ENCODE measurements around the gene CENPO. TPM values are rescaled to one million over a fixed set of nuclear protein-coding genes. Genes with fewer than 3 reads are reported as not detected.

Gene CENPO
- polyA plus RNA-seq, 2 of the 4 experiments (the other 2 are of a cell fraction): 49.6 to 62.0 TPM

DNA sequence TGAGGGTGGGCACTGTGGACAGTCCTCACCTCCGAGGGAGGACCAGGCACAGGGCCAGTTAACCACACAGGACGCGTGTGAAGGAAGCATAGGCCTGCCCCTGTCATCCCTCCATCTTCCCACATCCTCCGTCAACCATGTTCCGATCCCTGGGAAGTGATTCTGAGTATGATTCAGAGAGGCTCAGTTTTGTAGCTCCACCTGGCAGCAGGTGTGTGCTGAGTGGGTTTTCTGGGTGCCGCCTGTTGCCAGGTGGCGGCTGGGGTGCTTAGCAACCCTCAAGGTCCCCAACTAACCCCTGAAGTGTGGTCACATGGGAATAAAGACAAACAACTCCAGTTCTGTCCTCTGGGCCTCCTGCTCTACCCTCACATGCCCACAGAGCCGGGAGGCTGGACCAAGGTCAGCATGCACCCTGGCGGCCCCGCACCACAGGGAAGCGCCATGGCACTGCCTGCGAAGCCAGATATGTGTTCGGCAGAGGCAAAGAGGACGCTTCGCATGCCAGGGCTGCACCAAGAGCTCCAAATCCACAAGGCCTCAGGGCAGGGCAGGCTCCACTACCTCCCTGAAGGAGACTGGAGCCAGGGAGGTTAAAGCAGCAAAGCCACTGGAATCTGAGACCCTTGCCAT, 66.9 kb downstream of the CENPO start:
- 96% methylated on average over 15 of the region's 15 CpGs for WGBS (ENCODE audit: missing lambda C conversion rate)
- CTCF ChIA-PET: no interaction called here
- Histone ChIP-seq H3K27ac (no peak overlapping the region), H3K4me1 (no peaks in the 10 kb centered on the region), H3K4me3 (no peak overlapping the region), H3K9me3 (no peaks in the 10 kb centered on the region), H3K4me2 (no peak overlapping the region)
- FAIRE-seq: no peak
- TF ChIP-seq KDM1A (IDR thresholded peaks at IDR 0.05; ENCODE audit: low read depth) (no peak), POLR2A (IDR thresholded peaks at IDR 0.05; ENCODE audit: low read length) (no peak), ZFP36 (IDR thresholded peaks at IDR 0.05; ENCODE audit: borderline replicate concordance, partially characterized antibody) (no peak), RFX5 (IDR thresholded peaks at IDR 0.05) (no peak), RCOR1 (IDR thresholded peaks at IDR 0.05; ENCODE audit: low read depth, low read length) (no peak), RNF2 (IDR thresholded peaks at IDR 0.05; ENCODE audit: borderline replicate concordance, low read depth) (no peak), FOSL2 (IDR thresholded peaks at IDR 0.05) (no peak), FOSL2 (CRISPR knock-in tag; IDR thresholded peaks at IDR 0.05) (no peak), SMC3 (IDR thresholded peaks at IDR 0.05) (no peak), GATA3 (IDR thresholded peaks at IDR 0.05; ENCODE audit: borderline replicate concordance) (no peak), PHF8 (IDR thresholded peaks at IDR 0.05; ENCODE audit: borderline replicate concordance, low read depth) (no peak), BHLHE40 (IDR thresholded peaks at IDR 0.05; ENCODE audit: low read depth, low read length) (no peak), RARB (CRISPR knock-in tag; IDR thresholded peaks at IDR 0.05) (no peak), EHF (CRISPR knock-in tag; IDR thresholded peaks at IDR 0.05) (no peak), KDM5A (IDR thresholded peaks at IDR 0.05) (no peak), CEBPB (IDR thresholded peaks at IDR 0.05) (no peak), ESRRA (IDR thresholded peaks at IDR 0.05; ENCODE audit: borderline replicate concordance, low read length) (no peak), HDAC2 (IDR thresholded peaks at IDR 0.05) (no peak)
- TF ChIP-seq, protein P1, sequence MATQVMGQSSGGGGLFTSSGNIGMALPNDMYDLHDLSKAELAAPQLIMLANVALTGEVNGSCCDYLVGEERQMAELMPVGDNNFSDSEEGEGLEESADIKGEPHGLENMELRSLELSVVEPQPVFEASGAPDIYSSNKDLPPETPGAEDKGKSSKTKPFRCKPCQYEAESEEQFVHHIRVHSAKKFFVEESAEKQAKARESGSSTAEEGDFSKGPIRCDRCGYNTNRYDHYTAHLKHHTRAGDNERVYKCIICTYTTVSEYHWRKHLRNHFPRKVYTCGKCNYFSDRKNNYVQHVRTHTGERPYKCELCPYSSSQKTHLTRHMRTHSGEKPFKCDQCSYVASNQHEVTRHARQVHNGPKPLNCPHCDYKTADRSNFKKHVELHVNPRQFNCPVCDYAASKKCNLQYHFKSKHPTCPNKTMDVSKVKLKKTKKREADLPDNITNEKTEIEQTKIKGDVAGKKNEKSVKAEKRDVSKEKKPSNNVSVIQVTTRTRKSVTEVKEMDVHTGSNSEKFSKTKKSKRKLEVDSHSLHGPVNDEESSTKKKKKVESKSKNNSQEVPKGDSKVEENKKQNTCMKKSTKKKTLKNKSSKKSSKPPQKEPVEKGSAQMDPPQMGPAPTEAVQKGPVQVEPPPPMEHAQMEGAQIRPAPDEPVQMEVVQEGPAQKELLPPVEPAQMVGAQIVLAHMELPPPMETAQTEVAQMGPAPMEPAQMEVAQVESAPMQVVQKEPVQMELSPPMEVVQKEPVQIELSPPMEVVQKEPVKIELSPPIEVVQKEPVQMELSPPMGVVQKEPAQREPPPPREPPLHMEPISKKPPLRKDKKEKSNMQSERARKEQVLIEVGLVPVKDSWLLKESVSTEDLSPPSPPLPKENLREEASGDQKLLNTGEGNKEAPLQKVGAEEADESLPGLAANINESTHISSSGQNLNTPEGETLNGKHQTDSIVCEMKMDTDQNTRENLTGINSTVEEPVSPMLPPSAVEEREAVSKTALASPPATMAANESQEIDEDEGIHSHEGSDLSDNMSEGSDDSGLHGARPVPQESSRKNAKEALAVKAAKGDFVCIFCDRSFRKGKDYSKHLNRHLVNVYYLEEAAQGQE (IDR thresholded peaks at IDR 0.05): no peak
- TF ChIP-seq, protein P2, sequence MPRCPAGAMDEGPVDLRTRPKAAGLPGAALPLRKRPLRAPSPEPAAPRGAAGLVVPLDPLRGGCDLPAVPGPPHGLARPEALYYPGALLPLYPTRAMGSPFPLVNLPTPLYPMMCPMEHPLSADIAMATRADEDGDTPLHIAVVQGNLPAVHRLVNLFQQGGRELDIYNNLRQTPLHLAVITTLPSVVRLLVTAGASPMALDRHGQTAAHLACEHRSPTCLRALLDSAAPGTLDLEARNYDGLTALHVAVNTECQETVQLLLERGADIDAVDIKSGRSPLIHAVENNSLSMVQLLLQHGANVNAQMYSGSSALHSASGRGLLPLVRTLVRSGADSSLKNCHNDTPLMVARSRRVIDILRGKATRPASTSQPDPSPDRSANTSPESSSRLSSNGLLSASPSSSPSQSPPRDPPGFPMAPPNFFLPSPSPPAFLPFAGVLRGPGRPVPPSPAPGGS (IDR thresholded peaks at IDR 0.05): no peak
- TF ChIP-seq, protein P3, sequence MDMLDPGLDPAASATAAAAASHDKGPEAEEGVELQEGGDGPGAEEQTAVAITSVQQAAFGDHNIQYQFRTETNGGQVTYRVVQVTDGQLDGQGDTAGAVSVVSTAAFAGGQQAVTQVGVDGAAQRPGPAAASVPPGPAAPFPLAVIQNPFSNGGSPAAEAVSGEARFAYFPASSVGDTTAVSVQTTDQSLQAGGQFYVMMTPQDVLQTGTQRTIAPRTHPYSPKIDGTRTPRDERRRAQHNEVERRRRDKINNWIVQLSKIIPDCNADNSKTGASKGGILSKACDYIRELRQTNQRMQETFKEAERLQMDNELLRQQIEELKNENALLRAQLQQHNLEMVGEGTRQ (IDR thresholded peaks at IDR 0.05): no peak
- no peak for DNase-seq (ENCODE audit: low read depth in 1 of 2, low spot score in 1 of 2)
- no peak for ATAC-seq
- POLR2A ChIA-PET: no interaction called here

DNA sequence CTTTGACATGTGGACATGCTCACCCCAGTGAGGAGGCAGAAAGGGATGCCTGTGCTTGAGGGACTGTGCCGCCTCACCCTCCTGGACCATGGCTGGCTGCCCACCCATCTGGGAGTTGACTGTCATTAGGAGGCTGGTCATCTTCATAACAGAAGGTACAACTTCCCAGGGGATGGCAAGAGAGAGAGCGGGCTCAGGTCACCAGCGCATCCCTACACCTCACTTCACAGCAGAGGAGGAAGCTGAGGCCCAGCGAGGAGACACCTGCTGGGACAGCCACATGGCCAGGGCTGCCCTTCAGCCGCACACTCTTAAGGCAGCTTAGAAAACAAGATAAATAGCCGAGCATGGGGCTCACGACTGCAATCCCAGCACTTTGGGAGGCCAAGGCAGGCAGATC, 67.4 kb downstream of the CENPO start:
- POLR2A ChIA-PET: no interaction called here
- WGBS (ENCODE audit: missing lambda C conversion rate): 97% methylated on average over 7 of the region's 7 CpGs
- CTCF ChIA-PET: no interaction called here
- no peak for ATAC-seq
- Histone ChIP-seq H3K4me3 (no peak overlapping the region), H3K9me3 (no peaks in the 10 kb centered on the region), H3K27ac (no peak overlapping the region), H3K4me1 (no peaks in the 10 kb centered on the region), H3K4me2 (no peak overlapping the region)
- DNase-seq (ENCODE audit: low read depth in 1 of 2, low spot score in 1 of 2): no peak
- no peak for FAIRE-seq
- TF ChIP-seq, protein P2 (IDR thresholded peaks at IDR 0.05): no peak
- TF ChIP-seq KDM5A (IDR thresholded peaks at IDR 0.05) (no peak), POLR2AphosphoS2 (conservative IDR thresholded peaks at IDR 0.05; ENCODE audit: low read length) (no peak), CBX2 (IDR thresholded peaks at IDR 0.05; ENCODE audit: borderline replicate concordance, low read depth) (no peak), CHD2 (IDR thresholded peaks at IDR 0.05; ENCODE audit: low read length, partially characterized antibody) (no peak), GATA3 (IDR thresholded peaks at IDR 0.05; ENCODE audit: borderline replicate concordance) (no peak), JUN (IDR thresholded peaks at IDR 0.05) (no peak), NPAS2 (CRISPR knock-in tag; IDR thresholded peaks at IDR 0.05; ENCODE audit: borderline replicate concordance) (no peak)
- TF ChIP-seq, protein P4, sequence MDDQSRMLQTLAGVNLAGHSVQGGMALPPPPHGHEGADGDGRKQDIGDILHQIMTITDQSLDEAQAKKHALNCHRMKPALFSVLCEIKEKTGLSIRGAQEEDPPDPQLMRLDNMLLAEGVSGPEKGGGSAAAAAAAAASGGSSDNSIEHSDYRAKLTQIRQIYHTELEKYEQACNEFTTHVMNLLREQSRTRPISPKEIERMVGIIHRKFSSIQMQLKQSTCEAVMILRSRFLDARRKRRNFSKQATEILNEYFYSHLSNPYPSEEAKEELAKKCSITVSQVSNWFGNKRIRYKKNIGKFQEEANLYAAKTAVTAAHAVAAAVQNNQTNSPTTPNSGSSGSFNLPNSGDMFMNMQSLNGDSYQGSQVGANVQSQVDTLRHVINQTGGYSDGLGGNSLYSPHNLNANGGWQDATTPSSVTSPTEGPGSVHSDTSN (IDR thresholded peaks at IDR 0.05): no peak
- TF ChIP-seq, protein P5, sequence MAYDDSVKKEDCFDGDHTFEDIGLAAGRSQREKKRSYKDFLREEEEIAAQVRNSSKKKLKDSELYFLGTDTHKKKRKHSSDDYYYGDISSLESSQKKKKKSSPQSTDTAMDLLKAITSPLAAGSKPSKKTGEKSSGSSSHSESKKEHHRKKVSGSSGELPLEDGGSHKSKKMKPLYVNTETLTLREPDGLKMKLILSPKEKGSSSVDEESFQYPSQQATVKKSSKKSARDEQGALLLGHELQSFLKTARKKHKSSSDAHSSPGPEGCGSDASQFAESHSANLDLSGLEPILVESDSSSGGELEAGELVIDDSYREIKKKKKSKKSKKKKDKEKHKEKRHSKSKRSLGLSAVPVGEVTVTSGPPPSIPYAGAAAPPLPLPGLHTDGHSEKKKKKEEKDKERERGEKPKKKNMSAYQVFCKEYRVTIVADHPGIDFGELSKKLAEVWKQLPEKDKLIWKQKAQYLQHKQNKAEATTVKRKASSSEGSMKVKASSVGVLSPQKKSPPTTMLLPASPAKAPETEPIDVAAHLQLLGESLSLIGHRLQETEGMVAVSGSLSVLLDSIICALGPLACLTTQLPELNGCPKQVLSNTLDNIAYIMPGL (CRISPR knock-in tag; IDR thresholded peaks at IDR 0.05; ENCODE audit: borderline replicate concordance): no peak
- TF ChIP-seq, protein P6, sequence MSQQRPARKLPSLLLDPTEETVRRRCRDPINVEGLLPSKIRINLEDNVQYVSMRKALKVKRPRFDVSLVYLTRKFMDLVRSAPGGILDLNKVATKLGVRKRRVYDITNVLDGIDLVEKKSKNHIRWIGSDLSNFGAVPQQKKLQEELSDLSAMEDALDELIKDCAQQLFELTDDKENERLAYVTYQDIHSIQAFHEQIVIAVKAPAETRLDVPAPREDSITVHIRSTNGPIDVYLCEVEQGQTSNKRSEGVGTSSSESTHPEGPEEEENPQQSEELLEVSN (IDR thresholded peaks at IDR 0.05; ENCODE audit: borderline replicate concordance, low read depth): no peak
